Ovary (tissue), 3 donors: Measurements from ENCODE around the gene CD151.

Experiments
- EP300 ChIP-seq: sonication (generic); formaldehyde crosslinking; IDR thresholded peaks from one replicate; pipeline ENCODE4 v1.6.1; 2017; ENCODE audit warnings: antibody characterized with exemption
- TF ChIP-seq, protein P1 (sequence below), 3 donors: fragments of 450-650 bp in 2 of 3; fragments of 200-600 bp in 1 of 3; IDR thresholded peaks; one replicate each; pipeline versions ENCODE4 v1.5.1 to v1.8.0; 2016 to 2022; ENCODE audit warnings: antibody characterized with exemption in 3 of 3, mild to moderate bottlenecking in 1 of 3
- donor health status: DM: no; HTN: no; CAD: no.

GRCh38 chr11:862696-863022 is 29.9 kb downstream of the CD151 start:
- TF ChIP-seq, protein P1, sequence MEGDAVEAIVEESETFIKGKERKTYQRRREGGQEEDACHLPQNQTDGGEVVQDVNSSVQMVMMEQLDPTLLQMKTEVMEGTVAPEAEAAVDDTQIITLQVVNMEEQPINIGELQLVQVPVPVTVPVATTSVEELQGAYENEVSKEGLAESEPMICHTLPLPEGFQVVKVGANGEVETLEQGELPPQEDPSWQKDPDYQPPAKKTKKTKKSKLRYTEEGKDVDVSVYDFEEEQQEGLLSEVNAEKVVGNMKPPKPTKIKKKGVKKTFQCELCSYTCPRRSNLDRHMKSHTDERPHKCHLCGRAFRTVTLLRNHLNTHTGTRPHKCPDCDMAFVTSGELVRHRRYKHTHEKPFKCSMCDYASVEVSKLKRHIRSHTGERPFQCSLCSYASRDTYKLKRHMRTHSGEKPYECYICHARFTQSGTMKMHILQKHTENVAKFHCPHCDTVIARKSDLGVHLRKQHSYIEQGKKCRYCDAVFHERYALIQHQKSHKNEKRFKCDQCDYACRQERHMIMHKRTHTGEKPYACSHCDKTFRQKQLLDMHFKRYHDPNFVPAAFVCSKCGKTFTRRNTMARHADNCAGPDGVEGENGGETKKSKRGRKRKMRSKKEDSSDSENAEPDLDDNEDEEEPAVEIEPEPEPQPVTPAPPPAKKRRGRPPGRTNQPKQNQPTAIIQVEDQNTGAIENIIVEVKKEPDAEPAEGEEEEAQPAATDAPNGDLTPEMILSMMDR (IDR thresholded peaks at IDR 0.05) = no peak
- TF ChIP-seq EP300 = no peak
